WTC11 (cell line): ENCODE measurements around the gene QSOX2. TPM values are rescaled to one million over a fixed set of nuclear protein-coding genes. Genes with fewer than 3 reads are reported as not detected.

Source experiments
- ATAC-seq: fragments of 200-7000 bp; cut with Tn5 transposase; 2 replicates; pipeline ENCODE4 v1.10.0; 2021; ENCODE audit warnings: mild to moderate bottlenecking, moderate library complexity
- CTCF ChIA-PET: fragments of 300-600 bp; sonication (Branson Sonifier 250); formaldehyde crosslinking; loops from one replicate; lab custom pipeline; 2021; ENCODE audit warnings: antibody characterized with exemption; lab: Charles Lee
- POLR2A ChIA-PET: fragments of 350-600 bp; sonication (Branson Sonifier 250); formaldehyde crosslinking; loops from one replicate; lab custom pipeline; 2021; ENCODE audit warnings: antibody characterized with exemption; lab: Charles Lee
- DNase-seq: peaks from one replicate; pipeline ENCODE4 v3.0.0; 2021; ENCODE audit warnings: low spot score
- H3K27ac Mint-ChIP-seq: 2 replicates; pipeline ENCODE4 v1.8.0; 2021; ENCODE audit warnings: mixed read lengths
- H3K27me3 Mint-ChIP-seq: 2 replicates; pipeline ENCODE4 v1.8.0; 2021; ENCODE audit warnings: low read depth, mild to moderate bottlenecking, moderate library complexity, mixed read lengths
- H3K36me3 Mint-ChIP-seq: 2 replicates; pipeline ENCODE4 v1.8.0; 2021; ENCODE audit warnings: mixed read lengths
- H3K4me1 Mint-ChIP-seq: 2 replicates; pipeline ENCODE4 v1.8.0; 2022; ENCODE audit warnings: mixed read lengths
- H3K4me3 Mint-ChIP-seq: 2 replicates; pipeline ENCODE4 v1.8.0; 2021; ENCODE audit warnings: mild to moderate bottlenecking, moderate library complexity, mixed read lengths
- H3K9me3 Mint-ChIP-seq: 2 replicates; pipeline ENCODE4 v1.8.0; 2021; ENCODE audit warnings: mixed read lengths
- CREM ChIP-seq: sonication (generic); formaldehyde crosslinking; IDR thresholded peaks from 2 replicates; pipeline ENCODE4 v1.8.1; 2022; ENCODE audit warnings: mild to moderate bottlenecking, missing genetic modification reagents, moderate library complexity
- ESRRA ChIP-seq: sonication (generic); formaldehyde crosslinking; IDR thresholded peaks from 2 replicates; pipeline ENCODE4 v1.8.1; 2022; ENCODE audit warnings: mild to moderate bottlenecking, missing genetic modification reagents, borderline replicate concordance
- FOXP1 ChIP-seq: sonication (generic); formaldehyde crosslinking; IDR thresholded peaks from 2 replicates; pipeline ENCODE4 v1.8.0; 2022; ENCODE audit warnings: missing genetic modification reagents, mild to moderate bottlenecking, moderate library complexity, borderline replicate concordance
- GRHL2 ChIP-seq: fragments of 250-450 bp; sonication (Bioruptor Pico); IDR thresholded peaks from 2 replicates; pipeline ENCODE4 v1.8.0; 2022; ENCODE audit warnings: mild to moderate bottlenecking, moderate library complexity; ENCODE audit not compliant: insufficient replicate concordance, severe bottlenecking
- HMGA2 ChIP-seq: fragments of 250-450 bp; sonication (Bioruptor Pico); IDR thresholded peaks from 2 replicates; pipeline ENCODE4 v1.4.0; 2021; ENCODE audit warnings: mild to moderate bottlenecking, moderate library complexity
- NR3C1 ChIP-seq: sonication (generic); formaldehyde crosslinking; conservative IDR thresholded peaks from 2 replicates; pipeline ENCODE4 v1.8.1; 2023; ENCODE audit warnings: low read depth, mild to moderate bottlenecking, missing genetic modification reagents
- ZNF121 ChIP-seq: sonication (generic); formaldehyde crosslinking; IDR thresholded peaks from 2 replicates; pipeline ENCODE4 v1.8.0; 2023; ENCODE audit warnings: missing genetic modification reagents
- ZNF232 ChIP-seq: sonication (generic); formaldehyde crosslinking; IDR thresholded peaks from 2 replicates; pipeline ENCODE4 v1.8.0; 2022; ENCODE audit warnings: mild to moderate bottlenecking, missing genetic modification reagents
- ZNF317 ChIP-seq: sonication (generic); formaldehyde crosslinking; IDR thresholded peaks from 2 replicates; pipeline ENCODE4 v1.8.1; 2023; ENCODE audit warnings: low read depth, mild to moderate bottlenecking, moderate library complexity, missing genetic modification reagents, borderline replicate concordance
- total RNA-seq: library from RNA; stranded (reverse); gene quantifications from 3 replicates; pipeline ENCODE4 v1.2.3, GENCODE V29; 2021
- TF ChIP-seq, protein P1 (sequence below): sonication (generic); formaldehyde crosslinking; IDR thresholded peaks from 2 replicates; pipeline ENCODE4 v1.8.0; 2022; ENCODE audit warnings: mild to moderate bottlenecking, missing genetic modification reagents
- TF ChIP-seq, protein P2 (sequence below): sonication (generic); formaldehyde crosslinking; IDR thresholded peaks from 2 replicates; pipeline ENCODE4 v1.8.0; 2023; ENCODE audit warnings: missing genetic modification reagents, mild to moderate bottlenecking, borderline replicate concordance
- TF ChIP-seq, protein P3 (sequence below): sonication (generic); formaldehyde crosslinking; IDR thresholded peaks from 2 replicates; pipeline ENCODE4 v1.8.1; 2023; ENCODE audit warnings: mild to moderate bottlenecking, missing genetic modification reagents
- TF ChIP-seq, protein P4 (sequence below): sonication (generic); formaldehyde crosslinking; IDR thresholded peaks from 2 replicates; pipeline ENCODE4 v1.8.0; 2022; ENCODE audit warnings: mild to moderate bottlenecking, missing genetic modification reagents
- TF ChIP-seq, protein P5 (sequence below): fragments of 250-450 bp; sonication (Bioruptor Pico); IDR thresholded peaks from 2 replicates; pipeline ENCODE4 v1.9.0; 2021; ENCODE audit warnings: mild to moderate bottlenecking

The QSOX2 gene
- total RNA-seq, 1 experiment from 2014 or later, result 33.2 TPM

DNA sequence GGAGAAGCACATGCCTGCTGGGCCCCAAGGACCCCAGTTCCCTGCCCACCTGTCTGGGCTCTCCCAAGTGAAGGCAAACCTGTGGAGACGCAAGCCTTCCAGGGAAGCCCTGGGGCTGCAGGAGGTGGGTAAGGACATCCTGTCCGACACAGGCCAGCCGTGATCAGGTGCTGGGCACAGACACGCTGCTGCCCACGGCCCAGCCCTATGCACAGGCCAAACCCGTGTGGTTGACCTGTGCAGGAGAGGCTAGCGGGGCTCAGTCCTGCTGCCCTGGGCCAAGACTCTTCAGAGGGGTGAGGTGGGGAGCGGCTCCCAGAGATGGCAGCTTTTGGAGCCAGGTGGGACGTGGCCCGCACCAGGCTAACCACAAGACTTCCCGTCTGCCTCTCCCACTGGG lies 55.0 kb downstream of the QSOX2 start (continued):
- TF ChIP-seq ZNF232 (no peak), ESRRA (CRISPR knock-in tag) (no peak), NR3C1 (no peak), GRHL2 (CRISPR knock-in tag) (no peak), FOXP1 (CRISPR knock-in tag) (no peak)
- TF ChIP-seq, protein P1, sequence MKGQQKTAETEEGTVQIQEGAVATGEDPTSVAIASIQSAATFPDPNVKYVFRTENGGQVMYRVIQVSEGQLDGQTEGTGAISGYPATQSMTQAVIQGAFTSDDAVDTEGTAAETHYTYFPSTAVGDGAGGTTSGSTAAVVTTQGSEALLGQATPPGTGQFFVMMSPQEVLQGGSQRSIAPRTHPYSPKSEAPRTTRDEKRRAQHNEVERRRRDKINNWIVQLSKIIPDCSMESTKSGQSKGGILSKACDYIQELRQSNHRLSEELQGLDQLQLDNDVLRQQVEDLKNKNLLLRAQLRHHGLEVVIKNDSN, result no peak

DNA sequence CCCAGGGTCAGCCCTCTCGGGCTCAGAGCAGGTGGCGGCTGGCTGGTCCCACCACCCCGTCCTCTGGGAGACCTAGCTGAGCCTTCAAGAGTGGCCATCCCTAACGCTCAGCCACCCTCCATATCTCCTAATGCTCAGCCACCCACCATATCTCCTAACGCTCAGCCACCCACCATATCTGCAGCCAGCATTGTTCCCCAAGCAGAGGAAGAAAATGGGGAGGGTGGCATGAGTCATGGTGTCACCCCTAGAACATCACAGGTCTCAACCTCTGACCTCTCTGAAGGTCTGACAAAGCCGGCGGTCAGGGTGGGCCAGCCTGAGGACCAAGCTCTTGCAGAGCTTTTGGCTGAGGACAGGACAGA lies 55.4 kb downstream of the QSOX2 start:
- Mint-ChIP-seq H3K4me1 (peaks cover 8% of the 10 kb centered on the region; the same call in 1 of the 2 replicates), H3K9me3 (no peaks in the 10 kb centered on the region), H3K27ac (no peak overlapping the region), H3K36me3 (no peaks in the 10 kb centered on the region), H3K27me3 (peaks cover 51% of the 10 kb centered on the region), H3K4me3 (no peak overlapping the region)
- ChIA-PET POLR2A (interaction anchor here (1.3 kb wide), 1 partner anchor 18 kb away, joined by 5 read pairs; no protein-coding TSS in a partner anchor), CTCF (interaction anchor here (0.9 to 2.2 kb wide), 4 partner anchors 12 to 20 kb away, joined by 3 to 11 read pairs (median 6); no protein-coding TSS in a partner anchor)
- DNase-seq (no peak), ATAC-seq (no peak)
- TF ChIP-seq ZNF121 (CRISPR knock-in tag), result no peak
- TF ChIP-seq, protein P2, sequence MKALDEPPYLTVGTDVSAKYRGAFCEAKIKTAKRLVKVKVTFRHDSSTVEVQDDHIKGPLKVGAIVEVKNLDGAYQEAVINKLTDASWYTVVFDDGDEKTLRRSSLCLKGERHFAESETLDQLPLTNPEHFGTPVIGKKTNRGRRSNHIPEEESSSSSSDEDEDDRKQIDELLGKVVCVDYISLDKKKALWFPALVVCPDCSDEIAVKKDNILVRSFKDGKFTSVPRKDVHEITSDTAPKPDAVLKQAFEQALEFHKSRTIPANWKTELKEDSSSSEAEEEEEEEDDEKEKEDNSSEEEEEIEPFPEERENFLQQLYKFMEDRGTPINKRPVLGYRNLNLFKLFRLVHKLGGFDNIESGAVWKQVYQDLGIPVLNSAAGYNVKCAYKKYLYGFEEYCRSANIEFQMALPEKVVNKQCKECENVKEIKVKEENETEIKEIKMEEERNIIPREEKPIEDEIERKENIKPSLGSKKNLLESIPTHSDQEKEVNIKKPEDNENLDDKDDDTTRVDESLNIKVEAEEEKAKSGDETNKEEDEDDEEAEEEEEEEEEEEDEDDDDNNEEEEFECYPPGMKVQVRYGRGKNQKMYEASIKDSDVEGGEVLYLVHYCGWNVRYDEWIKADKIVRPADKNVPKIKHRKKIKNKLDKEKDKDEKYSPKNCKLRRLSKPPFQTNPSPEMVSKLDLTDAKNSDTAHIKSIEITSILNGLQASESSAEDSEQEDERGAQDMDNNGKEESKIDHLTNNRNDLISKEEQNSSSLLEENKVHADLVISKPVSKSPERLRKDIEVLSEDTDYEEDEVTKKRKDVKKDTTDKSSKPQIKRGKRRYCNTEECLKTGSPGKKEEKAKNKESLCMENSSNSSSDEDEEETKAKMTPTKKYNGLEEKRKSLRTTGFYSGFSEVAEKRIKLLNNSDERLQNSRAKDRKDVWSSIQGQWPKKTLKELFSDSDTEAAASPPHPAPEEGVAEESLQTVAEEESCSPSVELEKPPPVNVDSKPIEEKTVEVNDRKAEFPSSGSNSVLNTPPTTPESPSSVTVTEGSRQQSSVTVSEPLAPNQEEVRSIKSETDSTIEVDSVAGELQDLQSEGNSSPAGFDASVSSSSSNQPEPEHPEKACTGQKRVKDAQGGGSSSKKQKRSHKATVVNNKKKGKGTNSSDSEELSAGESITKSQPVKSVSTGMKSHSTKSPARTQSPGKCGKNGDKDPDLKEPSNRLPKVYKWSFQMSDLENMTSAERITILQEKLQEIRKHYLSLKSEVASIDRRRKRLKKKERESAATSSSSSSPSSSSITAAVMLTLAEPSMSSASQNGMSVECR (CRISPR knock-in tag), result no peak
- TF ChIP-seq ZNF317 (CRISPR knock-in tag), result no peak
- TF ChIP-seq, protein P3, sequence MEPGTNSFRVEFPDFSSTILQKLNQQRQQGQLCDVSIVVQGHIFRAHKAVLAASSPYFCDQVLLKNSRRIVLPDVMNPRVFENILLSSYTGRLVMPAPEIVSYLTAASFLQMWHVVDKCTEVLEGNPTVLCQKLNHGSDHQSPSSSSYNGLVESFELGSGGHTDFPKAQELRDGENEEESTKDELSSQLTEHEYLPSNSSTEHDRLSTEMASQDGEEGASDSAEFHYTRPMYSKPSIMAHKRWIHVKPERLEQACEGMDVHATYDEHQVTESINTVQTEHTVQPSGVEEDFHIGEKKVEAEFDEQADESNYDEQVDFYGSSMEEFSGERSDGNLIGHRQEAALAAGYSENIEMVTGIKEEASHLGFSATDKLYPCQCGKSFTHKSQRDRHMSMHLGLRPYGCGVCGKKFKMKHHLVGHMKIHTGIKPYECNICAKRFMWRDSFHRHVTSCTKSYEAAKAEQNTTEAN (CRISPR knock-in tag), result no peak
- no peak for TF ChIP-seq CREM
- TF ChIP-seq HMGA2 (CRISPR knock-in tag), result no peak
- TF ChIP-seq, protein P4, sequence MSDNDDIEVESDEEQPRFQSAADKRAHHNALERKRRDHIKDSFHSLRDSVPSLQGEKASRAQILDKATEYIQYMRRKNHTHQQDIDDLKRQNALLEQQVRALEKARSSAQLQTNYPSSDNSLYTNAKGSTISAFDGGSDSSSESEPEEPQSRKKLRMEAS (CRISPR knock-in tag), result no peak
- TF ChIP-seq, protein P5, sequence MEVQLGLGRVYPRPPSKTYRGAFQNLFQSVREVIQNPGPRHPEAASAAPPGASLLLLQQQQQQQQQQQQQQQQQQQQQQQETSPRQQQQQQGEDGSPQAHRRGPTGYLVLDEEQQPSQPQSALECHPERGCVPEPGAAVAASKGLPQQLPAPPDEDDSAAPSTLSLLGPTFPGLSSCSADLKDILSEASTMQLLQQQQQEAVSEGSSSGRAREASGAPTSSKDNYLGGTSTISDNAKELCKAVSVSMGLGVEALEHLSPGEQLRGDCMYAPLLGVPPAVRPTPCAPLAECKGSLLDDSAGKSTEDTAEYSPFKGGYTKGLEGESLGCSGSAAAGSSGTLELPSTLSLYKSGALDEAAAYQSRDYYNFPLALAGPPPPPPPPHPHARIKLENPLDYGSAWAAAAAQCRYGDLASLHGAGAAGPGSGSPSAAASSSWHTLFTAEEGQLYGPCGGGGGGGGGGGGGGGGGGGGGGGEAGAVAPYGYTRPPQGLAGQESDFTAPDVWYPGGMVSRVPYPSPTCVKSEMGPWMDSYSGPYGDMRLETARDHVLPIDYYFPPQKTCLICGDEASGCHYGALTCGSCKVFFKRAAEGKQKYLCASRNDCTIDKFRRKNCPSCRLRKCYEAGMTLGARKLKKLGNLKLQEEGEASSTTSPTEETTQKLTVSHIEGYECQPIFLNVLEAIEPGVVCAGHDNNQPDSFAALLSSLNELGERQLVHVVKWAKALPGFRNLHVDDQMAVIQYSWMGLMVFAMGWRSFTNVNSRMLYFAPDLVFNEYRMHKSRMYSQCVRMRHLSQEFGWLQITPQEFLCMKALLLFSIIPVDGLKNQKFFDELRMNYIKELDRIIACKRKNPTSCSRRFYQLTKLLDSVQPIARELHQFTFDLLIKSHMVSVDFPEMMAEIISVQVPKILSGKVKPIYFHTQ, result no peak
- TF ChIP-seq, all 79 proteins: peak for 0
